Bronchial epithelial cell (primary cell): Measurements from ENCODE around the gene POLR3E. TPM values are rescaled to one million over a fixed set of nuclear protein-coding genes. Genes with fewer than 3 reads are reported as not detected.
A peak's percentile ranks its signal among the peaks of the same experiment; 100 is the strongest.

Source experiments
- DNase-seq: peaks from one replicate; pipeline ENCODE4 v3.0.0-alpha.2; 2010; ENCODE audit warnings: low read depth
- FAIRE-seq: peaks from 2 replicates; lab custom pipeline; 2011; peaks lifted over from hg19 to GRCh38; lab: Jason Lieb, UNC
- H3K27me3 ChIP-seq: 2 replicates; pipeline ENCODE4 v1.5.1; 2011; ENCODE audit warnings: low read length; ENCODE audit not compliant: control insufficient read depth, insufficient read depth
- H3K36me3 ChIP-seq: 2 replicates; pipeline ENCODE4 v1.5.1; 2011; ENCODE audit warnings: low read length; ENCODE audit not compliant: control insufficient read depth, insufficient read depth
- H3K4me3 ChIP-seq: 2 replicates; pipeline ENCODE4 v1.5.1; 2011; ENCODE audit warnings: mild to moderate bottlenecking, low read depth, low read length, control low read depth
- CTCF ChIP-seq: IDR thresholded peaks from 2 replicates; pipeline ENCODE4 v1.5.1; 2011; ENCODE audit warnings: mild to moderate bottlenecking, moderate library complexity, low read length, control low read depth, inconsistent platforms; ENCODE audit not compliant: insufficient read depth, severe bottlenecking
- total RNA-seq: library from RNA; depleted of rRNA; stranded (reverse); fragments of >200 nt; gene quantifications from 2 replicates; pipeline ENCODE4 v1.2.1, GENCODE V29; 2014

Gene POLR3E
- total RNA-seq, 1 donor from 2014 or later: 60.3 TPM

GRCh38 chr16:22312897-22313781, 15.9 kb downstream of the POLR3E start:
- Histone ChIP-seq H3K36me3 (peaks cover 34% of the 10 kb centered on the region), H3K4me3 (no peak overlapping the region), H3K27me3 (no peaks in the 10 kb centered on the region)
- DNase-seq (no peak), FAIRE-seq (no peak)
- TF ChIP-seq CTCF: no peak

- H3K27me3 ChIP-seq: no peaks in the 10 kb centered on the region
- H3K4me3 ChIP-seq: no peak overlapping the region
- H3K36me3 ChIP-seq: peaks cover 34% of the 10 kb centered on the region
- TF ChIP-seq CTCF: no peak
- no peak for DNase-seq
- no peak for FAIRE-seq
Observed at GRCh38 chr16:22313876-22314470, 16.8 kb downstream of the POLR3E start.

- peaks cover 27% of the 10 kb centered on the region for H3K36me3 ChIP-seq
Observed at GRCh38 chr16:22314661-22315626, 17.7 kb downstream of the POLR3E start.

GRCh38 chr16:22315979-22316378, 18.8 kb downstream of the POLR3E start:
- Histone ChIP-seq H3K4me3 (no peak overlapping the region), H3K36me3 (peaks cover 27% of the 10 kb centered on the region), H3K27me3 (no peaks in the 10 kb centered on the region)
- FAIRE-seq (no peak), DNase-seq (no peak)
- TF ChIP-seq CTCF: no peak

More at GRCh38 chr16:22314661-22315626, 17.7 kb downstream of the POLR3E start:
- Histone ChIP-seq H3K4me3 (no peak overlapping the region), H3K27me3 (no peaks in the 10 kb centered on the region)
- DNase-seq: peak; percentile 90
- no peak for FAIRE-seq
- no peak for TF ChIP-seq CTCF

GRCh38 chr16:22316411-22316811, 19.2 kb downstream of the POLR3E start:
- peaks cover 28% of the 10 kb centered on the region for H3K36me3 ChIP-seq
- FAIRE-seq (no peak), DNase-seq (no peak)
- no peak for TF ChIP-seq CTCF
- H3K4me3 ChIP-seq: no peak overlapping the region
- no peaks in the 10 kb centered on the region for H3K27me3 ChIP-seq
